ENCODE data around the gene CXorf58. TPM values are rescaled to one million over a fixed set of nuclear protein-coding genes. Genes with fewer than 3 reads are reported as not detected.

Gene CXorf58
- total and polyA plus RNA-seq, 2 donors (not counting 1 experiment from before 2014, with no cell fraction given) = not detected

DNA sequence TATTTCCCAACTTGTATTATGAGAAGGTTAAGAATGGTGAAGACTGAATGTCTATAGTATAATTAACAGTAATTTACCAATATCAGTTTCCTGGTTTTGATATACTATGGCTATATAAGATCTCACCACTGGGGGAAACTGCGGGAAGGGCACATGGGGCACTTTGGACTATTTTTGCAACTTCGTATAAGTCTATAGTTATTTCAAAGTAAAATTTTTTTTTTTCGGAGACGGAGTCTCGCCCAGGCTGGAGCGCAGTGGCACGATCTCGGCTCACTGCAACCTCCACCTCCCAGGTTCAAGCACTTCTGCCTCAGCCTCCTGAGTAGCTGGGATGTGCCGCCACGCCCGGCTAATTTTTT, 46.1 kb downstream of the CXorf58 start:
- H3K27me3 ChIP-seq (ENCODE audit: control insufficient read depth, insufficient read depth, low read length) = no peaks in the 10 kb centered on the region
- H3K9ac ChIP-seq (ENCODE audit: insufficient read depth, low read length) = no peak overlapping the region
- no peaks in the 10 kb centered on the region for H4K20me1 ChIP-seq (ENCODE audit: control insufficient read depth, extremely low read depth, insufficient read depth, low read length)
- no peak overlapping the region for H3K27ac ChIP-seq (ENCODE audit: insufficient read depth, low read length)
- H3K4me2 ChIP-seq (ENCODE audit: extremely low read depth, insufficient read depth, low read length) = no peak overlapping the region
- no peak for DNase-seq (ENCODE audit: low read depth in 2 of 2)
- no peak overlapping the region for H3K4me3 ChIP-seq (replicated peaks in 1 of 4; ENCODE audit: control extremely low read depth in 1 of 4, insufficient read depth in 1 of 4, low read depth in 3 of 4, low read length in 4 of 4)
- no peaks in the 10 kb centered on the region for H3K79me2 ChIP-seq (ENCODE audit: control insufficient read depth, insufficient read depth, low read length)
- no peak overlapping the region for H2AFZ ChIP-seq (ENCODE audit: low read length)
- no peak for TF ChIP-seq EZH2 (IDR thresholded peaks at IDR 0.05; ENCODE audit: low read length, missing control alignments)
- TF ChIP-seq, protein P1, sequence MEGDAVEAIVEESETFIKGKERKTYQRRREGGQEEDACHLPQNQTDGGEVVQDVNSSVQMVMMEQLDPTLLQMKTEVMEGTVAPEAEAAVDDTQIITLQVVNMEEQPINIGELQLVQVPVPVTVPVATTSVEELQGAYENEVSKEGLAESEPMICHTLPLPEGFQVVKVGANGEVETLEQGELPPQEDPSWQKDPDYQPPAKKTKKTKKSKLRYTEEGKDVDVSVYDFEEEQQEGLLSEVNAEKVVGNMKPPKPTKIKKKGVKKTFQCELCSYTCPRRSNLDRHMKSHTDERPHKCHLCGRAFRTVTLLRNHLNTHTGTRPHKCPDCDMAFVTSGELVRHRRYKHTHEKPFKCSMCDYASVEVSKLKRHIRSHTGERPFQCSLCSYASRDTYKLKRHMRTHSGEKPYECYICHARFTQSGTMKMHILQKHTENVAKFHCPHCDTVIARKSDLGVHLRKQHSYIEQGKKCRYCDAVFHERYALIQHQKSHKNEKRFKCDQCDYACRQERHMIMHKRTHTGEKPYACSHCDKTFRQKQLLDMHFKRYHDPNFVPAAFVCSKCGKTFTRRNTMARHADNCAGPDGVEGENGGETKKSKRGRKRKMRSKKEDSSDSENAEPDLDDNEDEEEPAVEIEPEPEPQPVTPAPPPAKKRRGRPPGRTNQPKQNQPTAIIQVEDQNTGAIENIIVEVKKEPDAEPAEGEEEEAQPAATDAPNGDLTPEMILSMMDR (conservative IDR thresholded peaks at IDR 0.05 in 1 of 2, IDR thresholded peaks at IDR 0.05 in 1 of 2; ENCODE audit: low read depth in 1 of 2, low read length in 2 of 2) = no peak
- no peaks in the 10 kb centered on the region for H3K4me1 ChIP-seq (ENCODE audit: control insufficient read depth, extremely low read depth, insufficient read depth, low read length)
- no peaks in the 10 kb centered on the region for H3K9me3 ChIP-seq (ENCODE audit: control insufficient read depth, insufficient read depth, low read depth, low read length)
- no peaks in the 10 kb centered on the region for H3K36me3 ChIP-seq (ENCODE audit: control insufficient read depth, insufficient read depth, low read length)

DNA sequence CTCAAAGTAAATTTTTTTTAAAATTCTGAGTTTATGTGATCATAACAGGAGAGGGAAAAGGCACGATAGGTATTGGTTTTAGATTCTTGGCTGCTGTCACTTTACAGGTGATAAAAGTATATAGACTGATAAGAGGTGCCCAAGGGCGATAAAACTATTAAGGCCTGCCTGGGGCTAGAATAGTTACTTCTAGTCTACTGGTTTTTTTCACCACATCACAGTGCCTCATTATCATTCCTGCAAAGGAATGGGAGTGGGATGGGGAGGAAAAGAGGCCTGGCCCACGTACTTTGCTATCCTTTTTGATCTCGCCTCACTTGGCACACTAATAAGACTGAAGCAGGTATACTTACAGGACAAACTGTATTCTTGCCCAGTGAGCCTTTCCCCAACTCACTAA, 46.6 kb downstream of the CXorf58 start:
- H3K9me3 ChIP-seq (ENCODE audit: control insufficient read depth, insufficient read depth, low read depth, low read length) = no peaks in the 10 kb centered on the region

DNA sequence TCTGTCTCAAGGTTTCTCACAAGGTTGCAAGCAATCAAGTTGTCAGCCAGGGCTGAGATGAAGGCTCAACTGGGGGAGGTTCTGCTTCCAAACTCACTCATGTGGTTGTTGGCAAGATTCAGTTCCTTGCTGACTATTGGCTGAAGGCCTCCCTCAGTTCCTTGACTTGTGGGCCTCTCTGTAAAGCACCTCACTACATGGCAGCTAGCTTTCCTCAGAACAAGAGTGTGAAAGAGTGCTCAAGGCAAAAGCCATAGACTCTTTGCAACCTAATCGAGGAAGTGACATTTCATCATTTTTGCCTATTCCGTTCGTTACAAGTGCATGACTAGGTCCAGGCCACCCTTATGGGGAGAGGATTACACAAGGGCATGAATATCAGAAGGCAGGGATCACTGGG, 52.0 kb downstream of the CXorf58 start:
- Histone ChIP-seq H3K79me2 (ENCODE audit: control insufficient read depth, insufficient read depth, low read length) (no peaks in the 10 kb centered on the region), H4K20me1 (ENCODE audit: control insufficient read depth, extremely low read depth, insufficient read depth, low read length) (no peaks in the 10 kb centered on the region), H3K4me2 (ENCODE audit: extremely low read depth, insufficient read depth, low read length) (no peak overlapping the region), H3K27ac (ENCODE audit: insufficient read depth, low read length) (no peak overlapping the region), H3K9me3 (ENCODE audit: control insufficient read depth, insufficient read depth, low read depth, low read length) (no peaks in the 10 kb centered on the region), H2AFZ (ENCODE audit: low read length) (no peak overlapping the region), H3K4me1 (ENCODE audit: control insufficient read depth, extremely low read depth, insufficient read depth, low read length) (no peaks in the 10 kb centered on the region), H3K36me3 (ENCODE audit: control insufficient read depth, insufficient read depth, low read length) (no peaks in the 10 kb centered on the region), H3K9ac (ENCODE audit: insufficient read depth, low read length) (no peak overlapping the region), H3K4me3 (replicated peaks in 1 of 4; ENCODE audit: control extremely low read depth in 1 of 4, insufficient read depth in 1 of 4, low read depth in 3 of 4, low read length in 4 of 4) (no peak overlapping the region), H3K27me3 (ENCODE audit: control insufficient read depth, insufficient read depth, low read length) (no peaks in the 10 kb centered on the region)
- no peak for DNase-seq (ENCODE audit: low read depth in 2 of 2)
- TF ChIP-seq, protein P1 (conservative IDR thresholded peaks at IDR 0.05 in 1 of 2, IDR thresholded peaks at IDR 0.05 in 1 of 2; ENCODE audit: low read depth in 1 of 2, low read length in 2 of 2) = no peak
- no peak for TF ChIP-seq EZH2 (IDR thresholded peaks at IDR 0.05; ENCODE audit: low read length, missing control alignments)

More for the DNA sequence above, 46.6 kb downstream of the CXorf58 start:
- no peaks in the 10 kb centered on the region for H3K4me1 ChIP-seq (ENCODE audit: control insufficient read depth, extremely low read depth, insufficient read depth, low read length)
- TF ChIP-seq EZH2 (IDR thresholded peaks at IDR 0.05; ENCODE audit: low read length, missing control alignments) = no peak
- TF ChIP-seq, protein P1 (conservative IDR thresholded peaks at IDR 0.05 in 1 of 2, IDR thresholded peaks at IDR 0.05 in 1 of 2; ENCODE audit: low read depth in 1 of 2, low read length in 2 of 2) = no peak
- H4K20me1 ChIP-seq (ENCODE audit: control insufficient read depth, extremely low read depth, insufficient read depth, low read length) = no peaks in the 10 kb centered on the region
- H3K79me2 ChIP-seq (ENCODE audit: control insufficient read depth, insufficient read depth, low read length) = no peaks in the 10 kb centered on the region
- H3K9ac ChIP-seq (ENCODE audit: insufficient read depth, low read length) = no peak overlapping the region
- no peak for DNase-seq (ENCODE audit: low read depth in 2 of 2)
- no peak overlapping the region for H3K4me2 ChIP-seq (ENCODE audit: extremely low read depth, insufficient read depth, low read length)
- no peaks in the 10 kb centered on the region for H3K27me3 ChIP-seq (ENCODE audit: control insufficient read depth, insufficient read depth, low read length)
- H2AFZ ChIP-seq (ENCODE audit: low read length) = no peak overlapping the region
- H3K27ac ChIP-seq (ENCODE audit: insufficient read depth, low read length) = no peak overlapping the region
- H3K4me3 ChIP-seq (replicated peaks in 1 of 4; ENCODE audit: control extremely low read depth in 1 of 4, insufficient read depth in 1 of 4, low read depth in 3 of 4, low read length in 4 of 4) = no peak overlapping the region
- no peaks in the 10 kb centered on the region for H3K36me3 ChIP-seq (ENCODE audit: control insufficient read depth, insufficient read depth, low read length)

Data from fibroblast of lung (primary cell).